NCI-H146 treated with DMSO at 0.1 percent for 48 hours (cell line): ENCODE measurements around the gene RBMS3.
"Not testable (repeated sequence)": the region's sequence is repeated elsewhere in the genome, so short reads cannot be mapped to it uniquely, and the experiment has no call there.

Experiments used
- DNase-seq: peaks from one replicate; lab custom pipeline; 2025; ENCODE audit not compliant: unreplicated experiment; lab: John Stamatoyannopoulos, UW

Gene RBMS3

GRCh38 chr3:29515451-29515850, 234.6 kb downstream of the RBMS3 start:
- no peak for DNase-seq

DNA sequence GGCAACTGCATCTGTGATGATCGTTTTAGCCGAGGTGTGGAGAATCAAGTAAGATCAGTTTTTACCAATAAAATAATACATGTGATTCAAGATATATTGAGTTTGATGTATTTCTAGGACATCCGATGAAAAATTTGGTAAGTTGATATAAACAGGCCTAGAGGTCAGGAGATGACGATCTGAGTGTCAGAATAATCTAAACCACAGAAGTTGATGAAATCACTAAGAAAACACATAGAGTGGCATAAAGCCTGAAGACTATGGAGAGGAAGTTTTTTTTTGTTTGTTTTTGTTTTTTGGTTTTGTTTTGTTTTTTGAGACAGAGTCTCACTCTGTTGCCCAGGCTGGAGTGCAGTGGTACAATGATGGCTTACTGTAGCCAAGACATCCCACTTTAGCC, 235.3 kb downstream of the RBMS3 start:
- no peak for DNase-seq

DNA sequence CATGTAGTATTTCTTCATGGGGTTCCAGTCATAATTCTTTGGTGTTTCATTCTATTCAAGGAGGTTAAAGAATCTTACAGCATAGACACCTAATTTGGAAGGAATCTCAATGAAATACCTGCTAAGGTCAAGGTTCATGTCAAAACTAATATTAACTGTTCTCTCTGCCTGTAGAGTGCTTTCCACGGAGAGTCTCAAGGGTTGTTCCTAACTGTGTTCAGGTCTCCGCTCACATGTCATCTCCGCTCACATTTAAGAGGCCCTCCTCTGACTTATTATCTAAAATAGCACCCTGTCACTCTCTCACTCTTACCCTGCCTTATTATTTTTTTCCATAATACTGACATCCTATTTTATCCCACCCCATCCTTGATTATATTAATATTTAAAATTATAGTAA, 239.9 kb downstream of the RBMS3 start:
- DNase-seq: no peak

DNA sequence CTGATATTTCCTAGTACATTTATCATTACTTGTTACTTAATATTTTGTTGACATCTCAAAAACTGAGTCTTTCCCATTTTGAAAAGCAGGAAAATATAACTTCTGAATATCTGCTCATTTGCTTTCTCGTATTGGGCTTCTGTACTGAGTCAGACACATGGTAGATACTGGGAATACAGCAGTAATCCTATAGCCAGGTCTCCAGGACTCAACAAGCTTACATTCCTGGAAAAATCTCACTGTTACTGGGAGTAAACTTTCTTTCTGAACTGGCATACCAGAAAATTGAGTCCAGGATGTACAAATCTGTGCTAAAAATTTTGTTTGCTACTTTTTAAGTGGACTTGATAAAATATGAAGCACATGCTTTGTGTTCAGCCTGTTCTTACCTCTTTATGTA, 240.4 kb downstream of the RBMS3 start:
- DNase-seq: no peak

DNA sequence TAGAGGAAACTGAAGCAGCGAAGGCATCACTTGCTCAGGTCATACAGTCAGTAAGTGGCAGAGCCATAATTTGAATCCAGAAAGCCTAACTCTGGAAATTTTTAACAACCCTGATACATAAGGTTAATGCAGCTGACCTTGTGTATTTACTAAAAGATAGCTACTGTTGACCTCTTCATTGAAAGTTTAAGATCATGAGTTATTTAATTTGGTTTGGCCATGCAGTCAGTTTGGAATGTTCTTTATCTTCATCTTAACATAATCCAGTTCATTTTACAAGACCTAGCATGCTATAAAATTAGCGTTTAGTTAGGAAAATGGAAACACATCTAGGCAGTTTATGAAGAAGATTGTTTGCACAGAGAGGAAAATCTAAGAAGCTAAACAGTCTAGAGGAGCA, 240.9 kb downstream of the RBMS3 start:
- DNase-seq: no peak

DNA sequence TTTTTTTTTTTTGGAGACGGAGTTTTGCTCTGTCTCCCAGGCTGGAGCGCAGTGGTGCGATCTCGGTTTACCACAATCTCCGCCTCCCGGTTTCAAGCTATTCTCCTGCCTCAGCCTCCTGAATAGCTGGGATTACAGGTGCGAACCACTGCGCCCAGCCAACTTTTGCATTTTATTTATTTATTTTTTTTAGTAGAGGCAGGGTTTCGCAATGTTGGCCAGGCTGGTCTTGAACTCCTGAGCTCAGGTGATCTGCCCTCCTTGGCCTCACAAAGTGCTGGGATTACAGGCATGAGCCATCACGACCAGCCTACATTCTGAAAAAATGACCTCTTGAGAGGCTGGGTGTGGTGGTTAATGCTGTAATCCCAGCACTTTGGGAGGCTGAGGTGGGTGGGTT, 243.6 kb downstream of the RBMS3 start:
- not testable (repeated sequence) for DNase-seq

GRCh38 chr3:29525254-29525881, 244.5 kb downstream of the RBMS3 start:
- no peak for DNase-seq

GRCh38 chr3:29527246-29527645, 246.4 kb downstream of the RBMS3 start:
- DNase-seq: no peak

DNA sequence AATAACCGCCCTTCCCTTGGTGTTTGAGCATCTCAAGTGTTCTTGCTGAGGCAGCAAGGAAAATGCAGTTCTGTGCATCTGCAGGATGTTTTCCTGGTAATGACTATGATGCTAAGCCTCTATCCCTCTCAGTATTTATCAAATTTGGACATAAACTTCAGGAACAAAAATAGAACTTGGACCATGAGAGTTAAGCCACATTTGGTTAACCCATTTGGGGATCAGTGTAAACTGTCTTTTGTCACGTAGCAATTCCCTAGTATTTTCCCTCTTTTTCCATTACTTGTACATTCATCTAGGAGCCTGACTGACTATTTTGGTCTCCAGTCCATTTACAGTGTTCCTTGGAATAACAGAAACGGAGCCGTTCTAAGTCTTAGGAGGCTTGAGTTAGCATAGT, 250.8 kb downstream of the RBMS3 start:
- DNase-seq: no peak

- DNase-seq: no peak
Measured at GRCh38 chr3:29532473-29532872, 251.6 kb downstream of the RBMS3 start.

DNA sequence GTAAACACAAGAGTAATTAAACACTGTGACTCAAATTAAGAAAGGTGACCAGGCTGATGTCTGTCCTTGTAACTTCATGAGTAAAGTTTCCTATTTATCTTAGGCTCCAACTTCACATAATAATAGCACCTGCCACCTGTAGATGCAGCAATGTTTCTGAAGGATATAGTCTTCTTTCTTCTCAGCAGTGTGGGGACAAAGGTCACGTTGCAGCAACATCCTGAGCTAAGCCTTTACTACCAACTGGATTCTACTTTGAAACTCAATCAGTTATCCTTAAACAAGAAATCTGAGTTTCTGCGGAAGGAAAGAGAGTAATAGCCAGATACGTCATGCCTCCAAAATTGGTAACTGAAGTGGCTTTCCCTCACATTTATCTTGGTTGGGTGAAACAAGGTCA, 253.1 kb downstream of the RBMS3 start:
- no peak for DNase-seq

DNA sequence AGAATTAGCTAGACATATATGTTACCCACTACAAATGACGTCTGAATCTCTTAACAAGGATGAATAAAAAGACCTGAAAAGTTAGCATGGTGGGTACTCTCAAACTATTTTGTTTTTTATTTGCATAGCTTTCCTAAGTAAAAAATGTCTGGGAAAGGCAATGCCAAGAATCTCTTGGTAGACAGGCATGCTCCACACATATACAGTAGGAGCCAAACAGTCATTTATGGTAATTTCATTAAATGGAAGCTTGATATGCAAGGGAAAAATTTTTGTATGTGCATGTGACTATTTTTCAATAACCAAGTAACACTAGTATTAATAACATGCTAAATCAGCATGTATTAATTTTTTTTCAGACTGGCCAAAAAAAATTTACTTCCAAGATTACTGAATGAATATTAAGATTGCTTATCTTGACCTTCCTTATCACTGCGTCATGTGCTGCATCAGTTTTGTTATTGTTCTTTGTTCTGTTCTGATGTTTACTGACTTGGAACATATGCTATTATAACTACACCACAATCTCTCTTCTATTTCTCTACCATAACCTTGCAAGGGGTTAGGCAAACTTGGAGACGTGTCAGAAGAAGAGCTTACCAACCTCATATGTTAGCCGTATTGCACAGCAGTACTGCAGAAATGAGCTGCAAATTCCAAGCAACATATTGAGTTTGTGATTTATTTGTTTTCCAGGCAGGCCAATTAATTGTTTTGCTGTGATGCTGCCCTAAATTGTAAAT, 255.3 kb downstream of the RBMS3 start:
- DNase-seq: no peak

DNA sequence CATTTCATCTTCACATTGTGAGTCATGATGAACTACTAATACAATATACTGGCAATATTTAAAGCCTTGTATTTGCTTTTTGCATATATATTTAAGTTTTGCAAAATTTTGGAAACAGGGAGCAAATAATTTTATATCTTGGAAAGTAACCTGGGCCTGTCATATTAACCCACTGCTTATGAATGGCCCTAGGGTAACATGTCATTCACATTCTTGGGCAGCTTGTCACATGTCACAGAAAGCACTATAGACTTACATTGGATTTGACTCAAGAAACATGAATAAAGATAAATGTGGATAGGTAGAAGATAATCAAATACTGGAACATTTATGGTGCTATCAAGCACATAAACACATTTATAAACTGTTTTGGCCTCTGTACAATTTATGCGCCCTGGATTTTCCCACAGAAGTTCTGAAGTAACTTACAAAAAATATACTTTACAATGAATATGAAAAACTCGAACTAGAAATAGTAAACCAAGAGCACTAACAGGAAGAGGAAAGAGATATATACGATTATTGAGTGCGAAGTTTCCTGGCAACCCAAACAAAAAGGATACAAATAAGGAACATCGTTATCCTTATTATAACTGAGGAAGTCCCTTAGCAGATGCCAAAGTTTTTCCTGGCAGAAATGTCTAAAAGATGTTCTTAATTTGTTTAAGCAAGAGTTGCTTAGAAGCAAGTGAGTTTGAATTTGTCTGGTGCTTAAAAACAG, 257.2 kb downstream of the RBMS3 start:
- no peak for DNase-seq

DNA sequence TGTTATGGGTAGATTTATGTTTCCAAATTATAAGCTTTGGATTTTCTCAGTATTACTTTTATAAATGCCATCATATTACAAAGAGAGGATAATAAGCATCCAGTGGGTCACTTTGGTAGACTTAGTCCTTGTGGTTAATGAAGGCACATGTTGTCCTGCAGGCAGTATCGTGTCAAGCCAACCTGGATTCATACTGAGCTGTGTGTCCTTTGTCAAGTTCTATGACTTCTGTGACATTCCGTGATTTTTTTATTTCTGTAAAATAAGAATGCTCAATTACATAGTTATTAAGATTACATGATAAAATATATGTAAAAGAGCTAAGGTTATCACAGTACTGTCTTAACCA, 257.7 kb downstream of the RBMS3 start:
- DNase-seq: no peak

GRCh38 chr3:29540544-29540943, 259.7 kb downstream of the RBMS3 start:
- DNase-seq: no peak

DNA sequence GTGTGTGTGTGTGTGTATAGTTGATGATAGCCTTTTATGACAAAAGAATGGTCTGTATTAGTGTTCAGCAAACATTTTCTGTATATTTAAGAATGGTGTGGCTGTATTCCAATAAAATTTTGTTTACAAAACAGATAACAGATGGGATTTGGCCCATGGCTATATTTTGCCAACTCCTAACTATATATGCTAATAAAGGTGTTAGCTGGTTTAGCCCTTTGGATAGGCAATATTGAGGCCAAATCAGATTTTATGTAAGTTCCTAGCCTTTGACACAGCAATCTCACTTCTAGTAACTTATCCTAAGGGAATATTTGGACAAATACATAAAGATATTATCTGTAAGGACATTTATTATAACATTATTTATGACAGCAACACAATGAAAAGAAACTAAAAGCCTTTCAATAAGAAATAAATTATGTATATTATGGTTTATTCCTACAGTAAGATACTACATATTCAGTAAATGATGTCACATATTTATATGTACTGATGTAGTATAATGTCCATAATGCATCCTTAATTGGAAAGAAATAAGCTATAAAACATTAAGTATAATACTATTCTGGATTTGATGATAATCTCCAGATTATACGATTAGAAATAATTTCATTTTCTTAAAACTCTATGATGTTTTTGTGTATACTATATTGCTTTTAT, 264.0 kb downstream of the RBMS3 start:
- no peak for DNase-seq

GRCh38 chr3:29545615-29546014, 264.7 kb downstream of the RBMS3 start:
- DNase-seq: no peak

- no peak for DNase-seq
Measured at GRCh38 chr3:29552051-29552450, 271.2 kb downstream of the RBMS3 start.

- DNase-seq: no peak
Measured at GRCh38 chr3:29554566-29554965, 273.7 kb downstream of the RBMS3 start.

- no peak for DNase-seq
Measured at GRCh38 chr3:29555590-29555989, 274.7 kb downstream of the RBMS3 start.

- no peak for DNase-seq
Measured at GRCh38 chr3:29557186-29557585, 276.3 kb downstream of the RBMS3 start.

DNA sequence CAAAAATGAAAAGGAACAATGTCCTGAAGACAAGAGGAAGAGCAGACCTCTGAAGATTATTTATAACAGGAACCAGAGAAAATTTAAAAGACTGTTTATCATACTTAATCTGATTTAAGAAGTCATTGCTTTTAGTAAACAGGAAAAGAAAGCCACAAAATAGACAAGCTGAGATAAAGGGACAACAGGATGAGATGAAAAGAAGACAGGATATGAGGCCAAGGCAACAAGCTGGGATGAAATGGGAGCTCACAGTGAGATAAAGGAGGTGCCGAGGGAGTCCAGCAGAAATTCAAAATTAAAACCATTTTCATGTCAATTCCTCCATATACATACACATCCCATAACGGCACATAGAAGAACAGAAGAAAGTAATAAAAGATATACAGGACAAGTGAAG, 277.0 kb downstream of the RBMS3 start:
- DNase-seq: no peak
